IPS-NIHi7 (cell line): ENCODE results near the gene SIRT7.
"Not testable (repeated sequence)": the region's sequence is repeated elsewhere in the genome, so short reads cannot be mapped to it uniquely, and the experiment has no call there.

Experiments used
- DNase-seq: peaks from one replicate; pipeline ENCODE4 v3.0.0; 2012; ENCODE audit warnings: mixed read lengths; ENCODE audit errors: extremely low spot score

The SIRT7 gene

GRCh38 chr17:81921537-81921862, 3.5 kb upstream of the SIRT7 start:
- no peak for DNase-seq

DNA sequence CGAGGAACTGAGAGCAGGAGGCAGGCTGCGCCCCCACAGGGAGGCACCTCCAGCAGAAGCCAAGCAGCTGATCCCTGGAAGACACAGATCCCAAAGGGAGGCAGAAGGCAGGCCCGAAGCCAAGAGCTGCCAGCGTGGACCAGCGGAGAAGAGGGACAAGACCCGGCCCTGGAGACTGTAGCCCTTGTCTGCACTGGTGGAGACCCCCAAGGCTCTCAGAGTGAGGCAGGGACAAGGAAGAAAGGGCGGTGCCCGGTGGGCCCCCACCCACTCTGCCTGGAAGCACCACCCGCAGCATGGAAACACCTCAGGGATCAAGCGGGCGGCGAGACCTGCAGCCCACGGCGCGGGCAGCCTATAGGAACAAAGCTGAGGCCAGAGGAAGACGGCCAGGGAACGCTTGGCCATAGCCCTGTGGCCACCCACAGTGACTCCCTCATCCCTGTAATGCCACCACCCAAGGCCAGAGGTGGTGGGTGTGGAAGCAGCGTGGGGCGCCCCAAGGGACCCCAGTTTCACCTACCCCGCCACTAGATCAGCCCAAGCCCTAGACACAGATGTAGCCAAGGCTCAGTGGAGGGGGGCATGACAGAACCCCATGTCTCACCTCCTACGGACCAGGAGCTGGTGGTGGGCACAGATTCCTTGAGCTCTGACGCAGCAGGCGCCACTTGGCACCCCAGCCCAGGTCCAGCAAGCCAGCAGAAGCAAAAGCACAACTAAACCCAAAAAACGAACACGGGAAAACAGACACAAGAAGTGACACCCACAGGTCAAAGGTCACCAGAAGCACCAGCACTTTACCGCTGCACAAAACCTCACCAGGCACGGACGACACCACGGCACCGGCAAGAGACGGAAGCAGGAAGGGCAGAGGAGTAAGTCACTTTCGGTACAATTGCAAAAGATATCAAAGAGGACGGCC, 2.9 kb upstream of the SIRT7 start:
- DNase-seq = no peak

DNA sequence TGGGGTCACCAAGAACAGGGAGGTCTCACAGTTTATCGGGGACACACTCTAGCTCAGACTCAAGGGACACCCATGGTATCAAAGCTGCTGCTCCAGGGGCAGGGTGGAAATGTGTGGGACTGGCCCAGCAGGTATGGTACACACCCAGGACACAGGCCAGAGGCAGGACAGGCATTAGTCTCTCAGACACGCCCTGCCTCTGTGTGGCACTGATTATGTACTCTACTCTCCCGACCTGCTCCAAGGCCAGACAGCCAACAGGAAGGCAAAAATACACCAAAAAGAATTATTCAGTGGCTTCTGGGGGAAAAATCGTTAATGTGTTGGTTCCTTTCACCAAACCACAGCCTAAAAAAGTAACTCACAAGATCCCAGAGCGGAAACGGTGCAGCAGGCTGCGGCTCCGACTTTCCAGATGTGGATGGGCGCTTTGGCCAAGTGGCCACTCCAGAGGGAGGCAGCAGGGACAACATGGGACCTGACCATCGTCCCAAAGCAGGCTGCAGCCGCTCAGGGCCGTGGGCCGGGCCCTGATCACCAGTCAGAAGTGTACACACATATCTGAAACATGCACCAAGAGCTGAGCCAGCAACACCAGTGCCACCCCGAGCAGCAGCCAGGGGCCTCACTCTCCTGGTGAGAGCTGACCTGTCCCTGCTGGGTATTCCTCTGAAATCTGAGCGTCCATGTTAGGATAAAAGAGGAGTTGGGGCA, 1.0 kb upstream of the SIRT7 start:
- DNase-seq = no peak

DNA sequence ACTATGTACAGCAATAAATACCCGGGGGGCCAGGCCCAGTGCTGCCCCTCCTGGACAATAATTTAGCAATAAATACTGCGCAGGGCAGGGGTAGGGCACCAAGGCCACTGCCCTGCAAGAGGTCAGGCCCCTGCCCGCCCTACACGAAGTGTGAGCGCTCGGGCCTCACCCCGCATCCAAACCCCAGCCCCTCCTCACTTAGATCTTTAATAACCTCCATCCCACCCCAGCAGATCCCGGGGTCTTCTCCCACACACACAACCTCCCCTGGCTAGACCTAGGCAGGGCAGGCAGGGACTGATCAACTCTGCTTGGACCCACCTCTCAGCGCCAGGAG, 325 bp upstream of the SIRT7 start:
- DNase-seq = not testable (repeated sequence)

GRCh38 chr17:81916234-81917001, 1.6 kb downstream of the SIRT7 start:
- no peak for DNase-seq

DNA sequence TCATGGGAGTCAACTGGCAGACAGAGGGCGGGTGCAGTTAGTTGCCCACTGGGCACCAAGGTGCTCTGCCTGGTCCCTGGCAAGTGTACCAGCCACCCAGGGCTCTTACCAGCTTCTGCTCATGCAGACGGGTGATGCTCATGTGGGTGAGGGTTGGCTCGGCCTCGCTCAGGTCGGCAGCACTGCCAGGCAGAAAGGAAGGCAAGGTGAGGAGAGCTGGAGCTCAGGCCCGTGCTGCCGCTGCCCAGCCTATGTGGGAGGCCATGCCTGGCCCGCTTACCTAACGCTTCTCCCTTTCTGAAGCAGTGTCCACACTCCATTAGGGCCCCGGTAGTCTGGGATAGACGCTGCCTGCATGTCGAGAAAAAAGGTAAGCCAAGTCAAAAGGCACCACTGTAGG, 2.6 kb downstream of the SIRT7 start:
- DNase-seq = no peak

- no peak for DNase-seq
Measured at GRCh38 chr17:81914103-81914850, 3.7 kb downstream of the SIRT7 start.

- DNase-seq = no peak
Measured at GRCh38 chr17:81913394-81914102, 4.4 kb downstream of the SIRT7 start.

- no peak for DNase-seq
Measured at GRCh38 chr17:81912441-81913309, 5.3 kb downstream of the SIRT7 start.

DNA sequence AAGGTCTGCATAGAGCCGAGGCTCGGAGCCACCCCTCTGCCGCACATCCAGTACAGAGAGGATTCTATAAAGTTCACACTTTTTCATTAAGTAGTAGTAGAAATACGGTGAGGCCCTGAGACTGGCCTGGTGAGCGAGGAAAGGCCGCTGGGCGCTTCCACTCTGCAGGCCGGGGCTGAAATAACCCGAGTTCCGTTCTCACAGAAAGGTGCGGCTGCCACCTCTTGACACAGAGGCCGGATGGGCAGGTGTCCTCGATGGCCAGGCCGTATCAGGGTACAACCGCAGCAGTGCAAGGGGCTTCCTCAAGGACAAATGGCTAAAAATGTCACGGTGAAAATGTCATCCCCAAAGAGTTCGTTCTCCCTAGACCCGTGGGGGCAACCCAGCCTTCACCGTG, 6.0 kb downstream of the SIRT7 start:
- no peak for DNase-seq

DNA sequence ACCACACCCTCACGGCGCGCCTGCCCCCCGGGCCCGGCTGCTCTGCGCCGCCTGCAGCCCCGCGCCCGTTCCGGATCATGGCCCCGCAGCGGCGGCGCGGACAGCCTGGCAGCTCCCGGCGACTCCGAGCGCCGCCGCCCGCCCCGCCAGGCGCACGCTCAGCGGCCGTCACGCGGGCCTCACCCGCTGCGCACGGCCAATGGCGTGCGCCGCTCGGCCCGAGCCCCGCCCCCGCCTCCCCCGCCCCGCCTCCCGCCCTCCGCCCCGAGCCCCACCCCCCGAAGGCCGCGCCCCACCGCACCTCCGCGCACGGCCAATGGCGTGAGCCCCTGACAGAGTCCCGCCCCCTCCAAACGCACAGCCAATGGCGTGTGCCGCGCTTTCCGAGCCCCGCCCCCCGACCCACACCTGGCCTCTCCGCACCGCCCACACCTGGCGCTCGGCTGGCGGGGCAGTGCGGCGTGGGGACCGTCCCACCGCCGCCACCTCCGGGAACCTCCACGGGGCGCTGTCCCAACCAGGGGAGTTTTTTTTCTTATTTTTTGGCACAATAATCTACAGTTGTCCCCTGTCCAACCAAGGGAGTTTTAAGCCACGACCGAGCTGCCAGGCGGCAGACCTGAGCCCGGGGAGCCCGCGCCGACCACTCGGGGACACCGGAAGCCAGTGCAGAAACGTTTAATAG, 6.6 kb downstream of the SIRT7 start, which contains the start of gene PCYT2:
TSS of gene PCYT2 (minus strand) at position 123 of the 685 bp plus-strand sequence. CDS start at position 79, 44 bp downstream.
- peak; percentile 99 for DNase-seq

- DNase-seq = no peak
Measured at GRCh38 chr17:81910840-81911276, 7.1 kb downstream of the SIRT7 start.

- no peak for DNase-seq
Measured at GRCh38 chr17:81909966-81910839, 7.8 kb downstream of the SIRT7 start.

DNA sequence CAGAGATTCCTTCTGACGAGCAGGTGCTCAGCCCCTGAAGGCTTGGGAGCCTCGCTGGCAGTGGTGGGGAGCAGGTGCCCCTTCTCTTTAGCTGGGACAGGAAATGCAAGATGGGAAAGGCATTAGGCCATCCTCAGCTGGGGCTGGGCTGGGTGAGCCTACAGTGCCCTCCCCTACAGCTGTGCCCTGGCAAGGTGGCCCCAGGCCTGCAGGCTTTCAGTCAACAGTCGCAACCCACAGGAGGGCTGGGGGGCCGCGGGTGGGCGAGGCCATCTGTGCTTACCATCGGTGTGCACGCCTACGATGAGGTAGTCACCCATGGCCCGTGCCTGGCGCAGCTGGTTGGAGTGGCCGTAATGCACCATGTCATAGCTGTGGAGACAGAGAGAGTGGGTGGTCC, 8.7 kb downstream of the SIRT7 start:
- no peak for DNase-seq

DNA sequence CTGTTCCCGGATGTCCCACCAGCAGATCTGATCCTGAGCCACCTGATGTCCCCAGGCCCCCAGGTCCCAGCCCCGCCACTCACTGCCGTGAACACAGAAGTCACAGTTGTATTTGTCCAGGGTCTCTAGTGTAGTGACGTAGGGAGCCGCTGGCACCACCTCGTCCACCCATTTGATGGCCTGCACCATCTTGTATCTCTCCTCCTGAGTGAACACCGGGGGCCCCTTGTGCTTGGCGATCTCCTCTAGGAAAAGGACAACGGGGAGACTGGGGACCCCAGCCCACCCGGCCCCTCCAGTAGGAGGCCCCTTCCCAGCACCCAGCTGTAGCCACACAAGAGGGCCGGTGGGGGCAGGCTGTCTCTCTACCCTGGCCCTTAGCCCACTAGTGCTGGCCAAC, 9.2 kb downstream of the SIRT7 start:
- no peak for DNase-seq

DNA sequence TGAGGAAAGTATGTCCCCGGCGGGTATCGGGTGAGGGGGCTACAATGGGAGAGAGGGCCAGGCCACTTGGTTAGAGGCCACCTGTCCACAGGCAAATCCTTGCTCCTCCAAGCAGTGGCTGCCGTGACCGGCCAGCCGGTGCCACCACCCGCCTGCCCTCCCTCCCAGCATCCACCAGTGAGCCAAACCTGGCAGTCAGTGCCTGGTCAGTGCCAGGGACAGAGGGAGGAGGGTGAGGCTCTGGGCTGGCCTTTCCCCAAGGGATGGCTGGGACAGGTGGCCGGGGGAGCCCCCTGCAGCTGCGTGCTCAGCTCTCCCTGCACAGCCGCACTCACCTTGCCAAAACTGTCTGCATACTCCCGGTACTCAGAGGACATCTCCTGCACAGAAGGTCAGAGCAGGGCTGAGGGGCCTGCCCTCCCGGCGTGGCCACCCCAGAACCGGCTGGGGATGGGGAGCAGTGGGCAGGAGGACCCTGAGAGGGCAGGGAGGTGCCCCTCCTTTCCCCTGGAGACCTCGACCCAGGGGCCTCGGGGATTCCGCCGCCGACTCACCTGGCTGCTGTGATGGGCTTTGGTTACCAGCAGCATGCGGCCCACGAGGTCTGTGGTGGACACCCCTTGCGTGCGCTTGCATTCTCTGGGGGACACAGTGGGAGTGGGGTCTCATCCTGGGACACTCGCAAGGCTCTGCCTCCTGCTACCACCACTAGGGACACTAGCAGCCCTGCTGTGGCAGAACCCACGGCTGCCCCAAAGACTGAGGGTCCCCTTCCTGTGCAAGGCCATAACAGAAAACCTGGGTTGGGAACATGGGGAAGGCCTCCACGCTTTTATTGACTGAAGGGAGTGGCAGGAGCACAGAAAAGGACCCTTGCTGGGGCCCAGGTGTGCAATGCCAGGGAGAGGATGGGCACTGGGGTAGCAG, 10.5 kb downstream of the SIRT7 start:
- no peak for DNase-seq

GRCh38 chr17:81906476-81907218, 11.3 kb downstream of the SIRT7 start:
- DNase-seq = no peak
